C4-2B (cell line): ENCODE results near the gene KHDRBS1.

Experiments used
- H3K27ac ChIP-seq: fragments of 450-650 bp; 2 replicates; pipeline ENCODE4 v1.5.1; 2017
- ZFX ChIP-seq: fragments of 450-650 bp; IDR thresholded peaks from 2 replicates; pipeline ENCODE4 v1.6.1; 2017
- TF ChIP-seq, protein P1 (sequence below): fragments of 450-650 bp; conservative IDR thresholded peaks from 2 replicates; pipeline ENCODE4 v1.5.1; 2017; ENCODE audit warnings: mild to moderate bottlenecking

Gene KHDRBS1, protein sequence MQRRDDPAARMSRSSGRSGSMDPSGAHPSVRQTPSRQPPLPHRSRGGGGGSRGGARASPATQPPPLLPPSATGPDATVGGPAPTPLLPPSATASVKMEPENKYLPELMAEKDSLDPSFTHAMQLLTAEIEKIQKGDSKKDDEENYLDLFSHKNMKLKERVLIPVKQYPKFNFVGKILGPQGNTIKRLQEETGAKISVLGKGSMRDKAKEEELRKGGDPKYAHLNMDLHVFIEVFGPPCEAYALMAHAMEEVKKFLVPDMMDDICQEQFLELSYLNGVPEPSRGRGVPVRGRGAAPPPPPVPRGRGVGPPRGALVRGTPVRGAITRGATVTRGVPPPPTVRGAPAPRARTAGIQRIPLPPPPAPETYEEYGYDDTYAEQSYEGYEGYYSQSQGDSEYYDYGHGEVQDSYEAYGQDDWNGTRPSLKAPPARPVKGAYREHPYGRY

DNA sequence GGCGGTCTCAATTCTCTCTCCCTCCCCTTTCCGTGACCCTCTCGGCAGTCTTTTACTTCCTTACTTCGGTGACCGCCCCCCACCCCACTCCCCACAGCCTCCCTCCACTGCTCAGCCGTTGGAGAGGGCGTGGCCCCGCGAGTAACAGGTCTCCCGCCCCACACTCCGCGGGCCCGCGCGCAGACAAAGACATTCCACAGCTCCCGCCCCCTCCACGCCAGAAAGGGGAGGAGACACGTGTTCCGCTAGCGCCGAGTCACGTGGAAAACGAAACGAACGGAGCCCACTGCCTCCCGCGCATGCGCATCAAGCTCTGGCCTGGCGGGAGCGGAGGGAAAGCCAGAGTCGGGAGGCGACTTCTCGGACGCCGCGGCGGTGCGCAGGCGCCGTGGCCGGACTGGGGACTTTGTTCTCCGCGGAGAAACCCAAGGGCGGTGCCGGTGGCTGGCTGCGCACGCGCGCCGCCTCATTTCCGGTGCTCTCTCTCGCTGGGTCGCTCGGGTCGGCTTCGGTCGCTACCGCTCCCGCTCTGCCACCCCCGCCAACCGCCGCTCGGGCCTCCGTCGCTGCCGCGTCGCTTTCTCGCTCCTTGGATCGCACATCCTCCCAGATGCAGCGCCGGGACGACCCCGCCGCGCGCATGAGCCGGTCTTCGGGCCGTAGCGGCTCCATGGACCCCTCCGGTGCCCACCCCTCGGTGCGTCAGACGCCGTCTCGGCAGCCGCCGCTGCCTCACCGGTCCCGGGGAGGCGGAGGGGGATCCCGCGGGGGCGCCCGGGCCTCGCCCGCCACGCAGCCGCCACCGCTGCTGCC lies at the start of gene KHDRBS1:
Gene KHDRBS1, plus strand, starts transcription at position 483 of the 813 bp plus-strand sequence. Its CDS starts 128 bp downstream, at position 611.
- H3K27ac ChIP-seq, result peak within 1 kb of the TSS; percentile 98
- TF ChIP-seq, protein P1, sequence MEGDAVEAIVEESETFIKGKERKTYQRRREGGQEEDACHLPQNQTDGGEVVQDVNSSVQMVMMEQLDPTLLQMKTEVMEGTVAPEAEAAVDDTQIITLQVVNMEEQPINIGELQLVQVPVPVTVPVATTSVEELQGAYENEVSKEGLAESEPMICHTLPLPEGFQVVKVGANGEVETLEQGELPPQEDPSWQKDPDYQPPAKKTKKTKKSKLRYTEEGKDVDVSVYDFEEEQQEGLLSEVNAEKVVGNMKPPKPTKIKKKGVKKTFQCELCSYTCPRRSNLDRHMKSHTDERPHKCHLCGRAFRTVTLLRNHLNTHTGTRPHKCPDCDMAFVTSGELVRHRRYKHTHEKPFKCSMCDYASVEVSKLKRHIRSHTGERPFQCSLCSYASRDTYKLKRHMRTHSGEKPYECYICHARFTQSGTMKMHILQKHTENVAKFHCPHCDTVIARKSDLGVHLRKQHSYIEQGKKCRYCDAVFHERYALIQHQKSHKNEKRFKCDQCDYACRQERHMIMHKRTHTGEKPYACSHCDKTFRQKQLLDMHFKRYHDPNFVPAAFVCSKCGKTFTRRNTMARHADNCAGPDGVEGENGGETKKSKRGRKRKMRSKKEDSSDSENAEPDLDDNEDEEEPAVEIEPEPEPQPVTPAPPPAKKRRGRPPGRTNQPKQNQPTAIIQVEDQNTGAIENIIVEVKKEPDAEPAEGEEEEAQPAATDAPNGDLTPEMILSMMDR, result no peak
- TF ChIP-seq ZFX, result peak; percentile 60; the same call in 1 of the 2 replicates

DNA sequence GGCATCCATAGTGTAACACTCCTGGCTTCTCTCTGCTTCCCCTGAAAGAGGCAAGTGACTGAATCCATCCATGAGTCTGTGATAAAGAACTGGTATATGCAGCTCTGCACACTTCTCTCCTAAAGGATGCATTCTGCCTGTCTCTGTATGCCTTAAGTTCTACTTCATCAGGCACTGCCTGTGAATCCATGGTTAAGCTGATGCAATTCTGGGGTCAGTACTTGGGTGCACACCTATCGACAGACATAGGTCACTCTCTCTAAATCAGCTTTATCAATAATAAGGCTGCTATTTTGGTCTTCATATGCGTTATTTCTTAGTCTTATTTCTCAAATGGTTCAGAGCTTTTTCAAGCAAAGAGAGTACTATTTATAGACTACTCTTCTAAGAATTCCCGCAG lies 42.8 kb upstream of the KHDRBS1 start:
- no peak overlapping the region for H3K27ac ChIP-seq
- TF ChIP-seq, protein P1, result no peak
- no peak for TF ChIP-seq ZFX

DNA sequence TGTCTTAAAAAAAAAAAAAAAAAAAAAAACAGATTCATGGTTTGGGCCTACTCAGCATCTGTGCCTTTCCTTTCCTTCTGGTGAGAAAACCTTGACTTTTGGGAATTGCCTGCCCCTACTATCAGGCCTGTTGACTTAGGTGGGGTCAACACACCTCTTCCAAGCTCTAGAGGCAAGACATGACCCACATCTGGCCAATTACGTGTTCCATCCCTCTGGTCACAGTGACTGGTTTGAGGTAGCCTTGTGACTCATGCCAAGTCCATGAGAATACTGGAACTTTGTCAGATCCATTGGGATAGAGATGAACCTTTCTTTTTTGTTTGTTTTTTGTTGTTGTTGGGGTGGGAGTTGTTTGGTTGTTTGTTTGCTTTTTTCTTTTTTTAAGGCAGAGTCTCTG lies 37.3 kb upstream of the KHDRBS1 start:
- no peak overlapping the region for H3K27ac ChIP-seq
- TF ChIP-seq, protein P1, result no peak
- no peak for TF ChIP-seq ZFX

DNA sequence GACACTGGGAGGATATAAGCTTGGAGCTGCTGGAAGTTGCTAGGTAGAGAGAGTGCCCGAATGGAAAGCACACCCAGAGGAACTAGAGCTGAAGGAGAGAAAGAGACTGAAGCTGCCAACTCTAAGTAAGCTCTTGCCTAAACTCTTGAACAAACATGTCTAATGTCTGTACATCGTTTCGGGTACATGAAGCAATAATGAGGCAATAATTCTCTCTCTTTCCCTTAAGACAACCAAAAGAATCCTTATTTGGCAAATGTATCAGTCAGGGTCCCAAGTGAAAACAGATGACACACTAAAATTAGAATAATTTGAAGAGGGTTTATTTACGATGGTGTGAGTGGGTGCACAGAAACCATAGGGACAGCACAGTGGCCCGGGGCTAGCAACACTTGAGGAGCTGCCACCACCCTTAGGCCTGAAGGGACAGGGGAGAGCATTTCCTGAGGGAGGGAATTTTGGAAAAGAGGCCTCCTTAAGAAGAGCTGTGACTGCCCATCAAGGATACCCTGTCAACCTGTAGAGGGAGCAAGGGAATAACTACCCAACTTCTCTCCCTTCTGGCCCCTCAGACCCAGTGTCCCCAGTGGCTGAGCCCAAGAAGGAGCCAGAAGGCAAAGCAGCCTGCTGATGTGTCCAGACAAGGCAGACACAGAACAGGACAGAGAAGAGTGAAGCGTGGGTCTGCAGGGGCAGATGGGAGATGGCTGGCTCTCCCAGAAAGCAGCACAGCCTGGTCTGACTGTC lies 36.1 kb upstream of the KHDRBS1 start:
- H3K27ac ChIP-seq, result no peak overlapping the region
- TF ChIP-seq, protein P1, result no peak; the same call in 1 of the 2 replicates
- TF ChIP-seq ZFX, result no peak

DNA sequence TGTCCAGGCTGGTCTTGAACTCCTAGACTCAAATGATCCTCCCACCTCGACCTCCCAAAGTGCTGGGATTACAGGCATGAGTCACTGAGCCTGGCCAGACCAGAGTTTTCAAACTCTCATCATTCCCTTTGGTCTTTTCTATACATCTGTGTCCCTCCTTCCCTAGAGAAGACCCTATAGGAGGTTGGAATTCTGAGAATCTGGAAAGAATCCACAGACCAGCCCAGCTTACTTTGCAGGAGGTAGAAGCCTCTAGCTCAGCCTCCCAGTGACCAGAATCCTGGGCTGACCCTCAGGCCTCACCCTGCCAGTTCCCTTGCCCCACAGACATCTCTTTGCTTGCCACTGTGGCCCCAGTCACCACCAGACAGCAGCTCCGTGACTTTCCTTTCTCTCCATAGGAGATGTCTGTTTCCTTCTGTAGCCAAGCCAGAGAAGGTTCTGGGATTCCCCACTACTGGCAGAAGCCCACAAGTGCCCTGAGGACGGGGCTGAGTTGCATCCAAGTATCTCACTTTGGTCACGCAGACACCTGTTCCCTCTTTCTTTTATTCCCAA lies 34.7 kb upstream of the KHDRBS1 start:
- TF ChIP-seq ZFX, result no peak
- TF ChIP-seq, protein P1, result no peak
- no peak overlapping the region for H3K27ac ChIP-seq

DNA sequence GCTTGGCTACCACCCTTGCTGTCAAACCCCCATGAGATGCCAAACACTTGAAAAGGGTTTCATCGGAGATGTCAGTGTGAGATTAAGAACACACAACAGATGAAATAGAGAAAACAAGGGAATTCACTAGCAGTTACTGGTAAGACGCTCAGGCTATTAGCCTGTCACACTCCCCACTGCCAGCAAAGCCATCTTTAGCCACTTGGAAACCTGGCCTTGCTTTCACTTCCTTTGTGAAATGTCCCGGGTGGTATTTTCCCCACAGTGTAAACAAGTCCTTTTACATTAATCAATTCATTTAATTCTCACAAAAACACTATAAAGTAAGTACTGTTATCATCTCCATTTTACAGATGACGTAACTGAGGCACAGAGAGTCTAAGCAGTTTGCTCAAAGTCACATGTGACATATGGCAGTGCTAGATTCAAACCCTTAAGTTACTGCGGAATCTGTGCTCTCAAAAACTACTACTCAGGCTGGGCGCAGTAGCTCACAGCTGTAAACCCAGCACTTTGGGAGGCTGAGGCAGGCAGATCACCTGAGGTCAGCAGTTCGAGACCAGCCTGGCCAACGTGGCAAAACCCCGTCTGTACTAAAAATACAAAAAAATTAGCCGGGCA lies 32.7 kb upstream of the KHDRBS1 start:
- no peak for TF ChIP-seq ZFX
- TF ChIP-seq, protein P1, result no peak
- H3K27ac ChIP-seq, result no peak overlapping the region
